Upper lobe of left lung (tissue), 6 donors: ENCODE results near the gene SULT1C2. TPM values are rescaled to one million over a fixed set of nuclear protein-coding genes. Genes with fewer than 3 reads are reported as not detected.

Experiments
- ATAC-seq, 2 donors: fragments of 200-7000 bp; cut with Tn5 transposase; one replicate each; pipeline ENCODE4 v1.9.1; 2022; ENCODE audit warnings: mild to moderate bottlenecking in 2 of 2, moderate library complexity in 2 of 2; ENCODE audit not compliant: low FRiP score in 2 of 2
- DNase-seq, 2 donors: peaks; one replicate each; pipeline ENCODE4 v3.0.0-alpha.2; 2019 to 2020
- H3K27ac ChIP-seq, 4 donors: fragments of 200-600 bp; sonication (generic); one replicate each; pipeline ENCODE4 v1.5.1; 2016 to 2019
- H3K27me3 ChIP-seq, 4 donors: fragments of 200-600 bp; sonication (generic); one replicate each; pipeline ENCODE4 v1.5.1; 2017 to 2019
- H3K36me3 ChIP-seq, 4 donors: fragments of 200-600 bp; sonication (generic); one replicate each; pipeline ENCODE4 v1.5.1; 2016 to 2019
- H3K4me1 ChIP-seq, 4 donors: fragments of 200-600 bp; sonication (generic); one replicate each; pipeline ENCODE4 v1.5.1; 2018 to 2019
- H3K4me3 ChIP-seq, 4 donors: fragments of 200-600 bp; sonication (generic); one replicate each; pipeline ENCODE4 v1.5.1; 2017 to 2019; ENCODE audit warnings: mild to moderate bottlenecking in 2 of 4, moderate library complexity in 1 of 4
- H3K9me3 ChIP-seq, 4 donors: fragments of 200-600 bp; sonication (generic); one replicate each; pipeline ENCODE4 v1.5.1; 2018 to 2019
- CTCF ChIP-seq, 6 experiments: fragments of 450-650 bp in 4 of 6; fragments of 200-600 bp in 2 of 6; sonication (generic) in 2 of 6; IDR thresholded peaks; one replicate each; pipeline ENCODE4 v1.5.1; 2016 to 2019; ENCODE audit warnings: antibody characterized with exemption in 6 of 6
- EP300 ChIP-seq, 4 donors: sonication (generic); formaldehyde crosslinking; IDR thresholded peaks; one replicate each; pipeline ENCODE4 v1.5.1; 2017; ENCODE audit warnings: antibody characterized with exemption in 4 of 4, control low read depth in 2 of 4
- POLR2A ChIP-seq, 4 donors: fragments of 450-650 bp; IDR thresholded peaks; one replicate each; pipeline ENCODE4 v1.5.1; 2016 to 2017; ENCODE audit warnings: antibody characterized with exemption in 4 of 4, mild to moderate bottlenecking in 2 of 4
- POLR2AphosphoS5 ChIP-seq, 2 donors: sonication (generic); formaldehyde crosslinking; IDR thresholded peaks; one replicate each; pipeline ENCODE4 v1.5.1; 2017; ENCODE audit warnings: antibody characterized with exemption in 2 of 2
- WGBS, 2 donors: methylation state at CpG; one replicate each; pipeline ENCODE4 v1.1.5; 2017 to 2018; 5-methylcytosine and 5-hydroxymethylcytosine counted together
- total RNA-seq, 6 donors: library from RNA; depleted of rRNA in 4 of 6; stranded (reverse); fragments of >200 nt in 4 of 6; gene quantifications; one replicate each; pipeline versions ENCODE4 v1.1.0 to v1.2.1, GENCODE V29; 2016 to 2021
- donor health status: DM: no; HTN: no; CAD: no; lungs with moderate emphysema.
- donor health status: DM: no; HTN: yes; CAD: no; lungs with severe emphysema.

SULT1C2 gene
- total RNA-seq, 6 donors from 2014 or later = 0.49 to 7.7 (median 4.8) TPM

- Histone ChIP-seq H3K9me3 (no peaks in the 10 kb centered on the region), H3K4me3 (no peak overlapping the region), H3K27me3 (no peaks in the 10 kb centered on the region), H3K4me1 (no peaks in the 10 kb centered on the region), H3K27ac (no peak overlapping the region), H3K36me3 (no peaks in the 10 kb centered on the region)
- TF ChIP-seq EP300 (IDR thresholded peaks at IDR 0.05) (no peak), POLR2A (IDR thresholded peaks at IDR 0.05) (no peak), POLR2AphosphoS5 (IDR thresholded peaks at IDR 0.05) (no peak), CTCF (IDR thresholded peaks at IDR 0.05) (no peak)
- 80 to 81% methylated on average over 2 of the region's 2 CpGs for WGBS, 2 donors
- DNase-seq (no peak), ATAC-seq (no peak)
Measured at GRCh38 chr2:108304975-108305374, 16.3 kb downstream of the SULT1C2 start.

- Histone ChIP-seq H3K27ac (no peak overlapping the region), H3K9me3 (no peaks in the 10 kb centered on the region), H3K27me3 (no peaks in the 10 kb centered on the region), H3K4me1 (no peaks in the 10 kb centered on the region), H3K4me3 (no peak overlapping the region), H3K36me3 (no peaks in the 10 kb centered on the region)
- DNase-seq (no peak), ATAC-seq (no peak)
- 87 to 91% methylated on average over 2 of the region's 2 CpGs for WGBS, 2 donors
- TF ChIP-seq EP300 (IDR thresholded peaks at IDR 0.05) = no peak
- TF ChIP-seq POLR2AphosphoS5 (IDR thresholded peaks at IDR 0.05) = no peak
- TF ChIP-seq POLR2A (IDR thresholded peaks at IDR 0.05) = no peak
- no peak for TF ChIP-seq CTCF (IDR thresholded peaks at IDR 0.05)
Measured at GRCh38 chr2:108305901-108306300, 17.2 kb downstream of the SULT1C2 start.

GRCh38 chr2:108309903-108310302 lies 21.2 kb downstream of the SULT1C2 start:
- no peaks in the 10 kb centered on the region for H3K27me3 ChIP-seq
- H3K4me1 ChIP-seq = peaks cover 0 to 1% (median 0%) of the 10 kb centered on the region in 4 donors
- H3K9me3 ChIP-seq = no peaks in the 10 kb centered on the region
- DNase-seq = no peak
- no peak for ATAC-seq
- H3K36me3 ChIP-seq = no peaks in the 10 kb centered on the region
- no peak for TF ChIP-seq POLR2AphosphoS5 (IDR thresholded peaks at IDR 0.05)
- TF ChIP-seq CTCF (IDR thresholded peaks at IDR 0.05) = no peak
- no peak for TF ChIP-seq EP300 (IDR thresholded peaks at IDR 0.05)
- TF ChIP-seq POLR2A (IDR thresholded peaks at IDR 0.05) = no peak
- H3K4me3 ChIP-seq = no peak overlapping the region
- no peak overlapping the region for H3K27ac ChIP-seq

- TF ChIP-seq CTCF (IDR thresholded peaks at IDR 0.05) = no peak
- no peak for TF ChIP-seq POLR2A (IDR thresholded peaks at IDR 0.05)
- Histone ChIP-seq H3K27me3 (no peaks in the 10 kb centered on the region), H3K4me3 (no peak overlapping the region), H3K9me3 (no peaks in the 10 kb centered on the region), H3K27ac (peak overlapping the region in 1 of 4 donors; percentile 5), H3K4me1 (peaks cover 0 to 10% (median 0%) of the 10 kb centered on the region in 4 donors), H3K36me3 (no peaks in the 10 kb centered on the region)
- ATAC-seq (no peak), DNase-seq (no peak)
- WGBS, 2 donors = 70% methylated on average over 3 of the region's 3 CpGs
Measured at GRCh38 chr2:108314586-108315296, 26.0 kb downstream of the SULT1C2 start.

- peak overlapping the region in 2 of 4 donors; percentile 13 to 21 for H3K27ac ChIP-seq
- no peaks in the 10 kb centered on the region for H3K36me3 ChIP-seq
- H3K9me3 ChIP-seq = no peaks in the 10 kb centered on the region
- H3K4me1 ChIP-seq = peaks cover 0 to 10% (median 0%) of the 10 kb centered on the region in 4 donors
- peak in 1 of 2 donors; percentile 68 for DNase-seq
- TF ChIP-seq POLR2AphosphoS5 (IDR thresholded peaks at IDR 0.05) (no peak), CTCF (IDR thresholded peaks at IDR 0.05) (no peak), POLR2A (IDR thresholded peaks at IDR 0.05) (no peak), EP300 (IDR thresholded peaks at IDR 0.05) (no peak)
- H3K27me3 ChIP-seq = no peaks in the 10 kb centered on the region
- ATAC-seq = peak; percentile 50 to 86
- H3K4me3 ChIP-seq = no peak overlapping the region
Measured at GRCh38 chr2:108315444-108315934, 26.8 kb downstream of the SULT1C2 start.
